Putamen (tissue), 1 donor: ENCODE results near the gene ZSWIM1.

Source experiments
- DNase-seq: peaks from one replicate; pipeline ENCODE4 v3.0.0-alpha.2; 2016; ENCODE audit warnings: low spot score

Gene ZSWIM1

DNA sequence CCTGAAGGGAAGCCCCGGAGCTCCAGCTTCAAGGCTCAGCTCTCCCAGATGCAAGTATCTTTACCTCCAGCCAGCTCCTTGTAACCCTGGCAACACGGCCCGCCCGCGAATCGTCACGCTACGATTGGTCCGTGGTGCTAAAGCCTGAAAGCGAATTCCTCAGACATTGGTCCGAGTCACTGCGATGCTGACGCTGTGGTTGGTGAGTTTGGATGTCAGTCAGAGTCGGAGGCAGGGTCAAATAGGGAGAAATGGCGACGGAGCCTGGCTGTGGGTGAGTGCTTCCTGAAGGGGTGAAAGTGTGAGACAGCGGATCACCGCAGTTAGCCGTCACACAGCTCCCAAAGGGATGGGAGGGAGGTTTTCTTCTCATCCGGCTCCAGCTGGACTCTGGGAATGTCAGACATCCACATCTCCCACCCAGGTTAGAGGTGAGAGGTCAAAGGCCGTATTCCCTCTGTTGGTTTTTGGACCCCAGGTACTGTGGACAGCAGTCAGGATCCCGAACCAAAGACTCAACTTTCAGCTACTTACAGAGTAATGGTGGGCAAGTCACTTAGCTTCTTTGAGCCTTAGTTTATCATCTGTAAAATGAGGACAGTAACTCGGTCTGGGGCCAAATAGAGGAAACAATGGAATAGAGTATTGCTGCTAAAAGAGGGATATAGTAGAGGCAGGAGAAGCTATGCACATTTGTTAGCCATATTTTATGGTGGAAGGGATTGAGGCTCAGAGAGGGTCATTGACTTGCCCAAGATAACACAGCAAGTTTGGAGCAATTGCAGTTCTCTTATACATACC is at the start of gene ZSWIM1:
ZSWIM1 (plus strand) TSS at position 240 of the 801 bp plus-strand sequence. CDS start 1,366 bp downstream, outside the sequence.
- peak; percentile 99 for DNase-seq

- DNase-seq, result no peak
Observed at GRCh38 chr20:45832619-45833018, 48.4 kb upstream of the ZSWIM1 start.

- peak; percentile 65 for DNase-seq
Observed at GRCh38 chr20:45833030-45833882, 47.8 kb upstream of the ZSWIM1 start, which contains the start of gene SNX21. TSS of gene SNX21 (plus strand) at chr20:45833799. CDS start at chr20:45833920, 121 bp downstream.

GRCh38 chr20:45833883-45834796 is 46.9 kb upstream of the ZSWIM1 start:
- DNase-seq, result peak; percentile 70

DNA sequence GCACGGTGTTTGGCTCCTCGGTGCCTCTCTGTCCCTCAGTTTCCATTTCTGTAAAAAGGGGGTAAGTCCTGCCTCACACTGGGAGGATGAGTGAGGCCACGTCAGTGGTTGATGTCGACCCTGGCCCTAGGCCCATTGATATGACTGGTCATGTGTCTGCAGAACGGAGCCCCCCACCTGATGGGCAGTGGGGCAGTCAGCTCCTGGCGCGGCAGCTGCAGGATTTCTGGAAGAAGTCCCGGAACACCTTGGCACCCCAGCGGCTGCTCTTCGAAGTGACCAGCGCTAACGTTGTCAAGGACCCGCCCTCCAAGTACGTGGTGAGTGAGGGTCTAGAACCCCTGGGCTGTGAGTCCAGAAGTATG is 46.2 kb upstream of the ZSWIM1 start:
- no peak for DNase-seq

GRCh38 chr20:45835329-45835765 is 45.7 kb upstream of the ZSWIM1 start:
- no peak for DNase-seq

GRCh38 chr20:45835825-45836224 is 45.2 kb upstream of the ZSWIM1 start:
- no peak for DNase-seq

GRCh38 chr20:45836841-45837240 is 44.2 kb upstream of the ZSWIM1 start:
- no peak for DNase-seq

- DNase-seq, result no peak
Observed at GRCh38 chr20:45840700-45841198, 40.3 kb upstream of the ZSWIM1 start.

DNA sequence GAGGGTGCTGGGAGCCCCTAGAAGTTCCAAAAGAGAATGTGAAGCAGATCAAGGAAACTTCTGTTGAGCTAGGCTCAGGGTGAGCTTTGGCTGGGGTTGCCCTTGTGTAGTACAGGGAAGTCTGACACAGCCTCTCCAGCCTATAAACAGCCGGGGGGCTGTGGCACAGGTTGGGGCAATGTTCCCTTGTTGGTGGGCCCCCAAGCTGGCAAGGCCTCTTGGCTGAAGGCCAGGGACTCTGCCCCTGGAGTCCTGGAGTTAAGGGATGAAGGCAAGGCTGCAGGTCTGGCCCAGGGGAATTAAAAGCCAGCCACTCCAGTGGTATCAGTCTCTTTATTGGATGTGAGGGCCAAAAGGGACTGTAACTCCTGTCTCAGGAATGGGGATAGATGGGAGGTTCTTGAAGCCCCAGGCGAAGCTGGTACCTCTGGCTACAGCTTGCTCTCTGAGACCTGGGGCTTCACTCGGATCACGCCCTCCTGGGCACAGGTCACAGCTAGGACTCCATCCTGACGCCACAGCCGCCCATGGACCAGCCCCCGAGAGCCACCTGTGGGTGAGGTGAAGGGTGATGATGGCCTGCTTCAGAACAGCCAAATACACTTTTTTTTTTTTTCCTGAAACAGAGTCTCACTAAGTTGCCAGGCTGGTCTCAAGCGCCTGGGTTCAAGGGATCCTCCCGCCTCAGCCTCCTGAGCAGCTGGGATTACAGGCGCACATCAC is 39.5 kb upstream of the ZSWIM1 start:
- DNase-seq, result no peak

GRCh38 chr20:45842169-45842812 is 38.7 kb upstream of the ZSWIM1 start:
- no peak for DNase-seq

DNA sequence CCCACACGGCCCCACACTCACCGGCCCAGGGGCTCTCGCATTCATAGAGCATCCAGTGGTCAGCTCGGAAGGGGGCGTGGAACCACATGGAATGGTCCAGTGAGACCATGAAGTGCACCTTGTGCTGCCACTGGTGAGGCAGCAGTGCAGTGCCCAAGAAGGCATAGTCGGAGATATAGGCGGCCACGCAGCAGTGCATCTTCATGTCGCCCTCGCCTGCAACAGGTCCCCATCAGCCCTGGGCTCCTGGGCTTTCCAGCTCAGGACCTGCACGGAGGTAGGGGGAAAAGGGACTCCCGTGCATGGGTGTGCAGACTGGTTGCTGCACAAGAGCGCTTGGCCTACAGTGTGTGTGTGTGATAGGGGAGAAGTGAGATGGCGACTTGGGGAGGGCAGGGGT is 37.5 kb upstream of the ZSWIM1 start:
- no peak for DNase-seq

DNA sequence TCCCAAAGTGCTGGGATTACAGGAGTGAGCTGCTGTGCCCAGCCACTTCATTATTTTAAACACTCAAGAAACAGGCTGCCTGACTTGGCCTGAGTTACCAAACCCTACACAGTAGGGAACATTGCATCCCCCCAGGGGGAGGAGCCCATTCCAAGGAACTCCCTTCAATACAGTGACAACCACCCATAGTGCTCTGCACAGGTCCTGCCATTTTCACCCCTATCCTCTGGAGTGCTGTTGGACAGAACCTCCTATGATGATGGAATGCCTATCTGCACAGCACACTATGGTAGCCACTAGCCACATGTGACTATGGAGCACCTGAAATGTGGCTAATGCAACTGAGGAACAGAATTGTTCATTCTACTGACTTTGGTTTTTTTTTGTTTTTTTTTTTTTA is 35.6 kb upstream of the ZSWIM1 start:
- DNase-seq, result no peak

- no peak for DNase-seq
Observed at GRCh38 chr20:45848421-45848820, 32.6 kb upstream of the ZSWIM1 start.

DNA sequence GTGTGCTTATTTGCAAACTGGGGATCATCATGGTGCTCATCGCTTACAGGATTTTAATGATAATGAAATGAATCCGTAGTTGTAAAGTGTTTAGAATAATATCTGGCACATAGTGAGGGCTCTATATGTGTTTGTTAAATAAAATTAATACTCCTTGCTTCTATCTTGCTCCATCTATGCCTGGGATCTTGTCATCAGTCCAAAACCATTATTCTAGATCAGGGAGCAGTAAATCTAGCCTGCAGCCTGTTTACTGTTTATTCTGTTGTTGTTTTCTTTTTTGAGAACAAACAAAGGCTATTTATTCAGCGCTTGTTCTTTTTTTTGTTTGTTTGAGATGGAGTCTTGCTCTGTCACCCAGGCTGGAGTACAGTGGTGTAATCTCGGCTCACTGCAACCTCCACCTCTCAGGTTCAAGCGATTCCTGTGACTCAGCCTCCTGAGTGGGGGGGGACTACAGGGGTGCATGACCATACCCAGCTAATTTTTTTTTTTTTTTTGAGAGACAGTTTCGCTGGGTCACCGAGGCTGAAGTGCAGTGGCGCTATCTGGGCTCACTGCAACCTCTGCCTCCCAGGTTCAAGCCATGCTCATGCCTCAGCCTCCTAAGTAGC is 32.0 kb upstream of the ZSWIM1 start:
- no peak for DNase-seq

GRCh38 chr20:45850238-45850637 is 30.8 kb upstream of the ZSWIM1 start:
- DNase-seq, result no peak

DNA sequence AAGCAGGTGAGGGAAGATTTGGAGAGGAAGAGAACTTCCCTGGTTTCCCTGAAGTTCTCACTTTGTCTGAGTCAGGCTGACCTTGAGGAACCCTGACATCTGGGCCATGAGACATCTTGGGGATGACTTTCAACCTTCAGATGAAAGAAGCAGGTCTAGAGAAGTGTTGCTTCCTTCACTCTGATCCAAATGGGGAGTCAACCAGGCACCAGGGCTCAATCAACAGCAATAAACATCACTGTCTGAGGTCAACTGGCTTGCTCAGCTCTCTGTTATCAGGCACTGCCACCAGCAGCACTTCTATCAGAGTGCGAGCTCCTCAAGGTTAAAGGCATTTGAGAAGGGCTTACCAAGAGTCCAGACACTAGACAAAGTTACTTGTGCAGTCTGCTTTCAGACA is 30.1 kb upstream of the ZSWIM1 start:
- no peak for DNase-seq

DNA sequence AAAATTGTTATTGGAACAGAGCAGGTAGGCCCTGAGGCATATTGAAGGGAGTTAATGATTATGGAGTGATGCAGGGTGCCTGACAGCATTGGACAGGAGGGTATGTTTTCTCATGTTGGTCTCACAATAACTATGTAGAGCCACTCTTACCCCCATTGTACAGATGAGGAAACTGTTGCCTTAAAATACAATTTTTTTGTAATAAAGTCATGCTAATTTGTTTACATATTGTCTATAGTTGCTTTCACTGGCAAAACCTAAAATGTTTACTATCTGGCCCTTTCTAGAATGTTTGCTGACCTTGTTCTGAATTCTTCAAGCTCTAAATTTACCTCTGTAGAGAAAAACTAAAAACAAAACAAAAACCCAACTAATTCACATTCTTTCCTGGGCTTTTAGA is 29.5 kb upstream of the ZSWIM1 start:
- DNase-seq, result no peak

DNA sequence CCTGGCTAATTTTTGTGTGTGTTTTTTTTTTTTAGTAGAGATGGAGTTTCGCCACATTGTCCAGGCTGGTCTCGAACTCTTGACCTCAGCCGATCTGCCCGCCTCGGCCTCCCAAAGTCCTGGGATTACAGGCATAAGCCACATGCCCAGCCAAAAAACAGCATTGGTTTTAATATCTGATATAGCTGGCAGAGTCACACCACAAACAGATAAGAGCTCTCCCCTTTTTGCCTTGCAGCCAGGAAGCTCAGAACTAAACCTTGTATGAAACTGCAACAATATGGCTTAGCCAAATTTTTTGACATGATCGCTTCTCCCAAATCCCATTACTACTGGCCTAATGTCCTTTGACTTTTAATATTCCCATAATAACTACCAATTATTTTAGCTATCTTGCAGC is 28.7 kb upstream of the ZSWIM1 start:
- DNase-seq, result no peak

DNA sequence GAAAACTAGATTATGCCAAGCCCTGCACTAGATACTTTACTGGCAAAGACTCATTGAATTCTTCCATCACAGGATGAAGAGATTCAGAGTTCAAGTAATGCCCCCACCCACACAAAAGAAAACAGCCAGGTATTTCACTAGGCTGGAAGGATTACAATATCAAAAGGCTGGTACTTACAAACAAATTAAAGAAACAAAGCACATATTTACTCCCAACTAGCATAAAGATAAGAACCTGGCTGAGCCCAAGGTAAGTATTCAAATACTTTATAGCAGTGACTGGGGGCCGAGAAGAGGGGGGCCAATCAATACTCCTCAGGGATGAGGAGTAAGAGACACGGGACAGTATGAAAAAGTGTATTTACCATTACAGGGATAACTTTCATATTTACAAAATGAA is 27.5 kb upstream of the ZSWIM1 start:
- no peak for DNase-seq
